ENCODE data around the gene SLC22A5.
A peak's percentile ranks its signal among the peaks of the same experiment; 100 is the strongest.

SLC22A5 gene

GRCh38 chr5:132334812-132335211 is 34.7 kb upstream of the SLC22A5 start:
- no peaks in the 10 kb centered on the region for H3K36me3 ChIP-seq (ENCODE audit: control insufficient read depth in 2 of 2, insufficient read depth in 1 of 2, low read length in 2 of 2)
- no peak overlapping the region for H3K4me3 ChIP-seq (ENCODE audit: low read depth, low read length)
- no peak overlapping the region for H3K27ac ChIP-seq (ENCODE audit: extremely low read depth, low read depth, low read length)
- H3K9me3 ChIP-seq (ENCODE audit: control insufficient read depth, insufficient read depth, low read depth, low read length) = no peaks in the 10 kb centered on the region
- POLR2A ChIA-PET = no interaction called here
- TF ChIP-seq ZNF777 (tag by site-specific recombination; IDR thresholded peaks at IDR 0.05; ENCODE audit: borderline replicate concordance) = no peak
- peak; percentile 48 for TF ChIP-seq ZNF629 (tag by site-specific recombination; IDR thresholded peaks at IDR 0.05)
- no peak for TF ChIP-seq ZBTB6 (tag by site-specific recombination; IDR thresholded peaks at IDR 0.05)
- TF ChIP-seq SCRT2 (tag by site-specific recombination; IDR thresholded peaks at IDR 0.05) = peak; percentile 93
- H3K4me1 ChIP-seq (ENCODE audit: control insufficient read depth, insufficient read depth, low read length) = no peaks in the 10 kb centered on the region
- CTCF ChIA-PET = interaction anchor here (0.6 kb wide), 1 partner anchor 54 kb away, joined by 4 read pairs; no protein-coding TSS in a partner anchor

GRCh38 chr5:132335402-132335801 is 34.1 kb upstream of the SLC22A5 start:
- Histone ChIP-seq H3K4me3 (ENCODE audit: low read depth, low read length) (no peak overlapping the region), H3K9me3 (ENCODE audit: control insufficient read depth, insufficient read depth, low read depth, low read length) (no peaks in the 10 kb centered on the region), H3K4me1 (ENCODE audit: control insufficient read depth, insufficient read depth, low read length) (no peaks in the 10 kb centered on the region), H3K27ac (ENCODE audit: extremely low read depth, low read depth, low read length) (no peak overlapping the region), H3K36me3 (ENCODE audit: control insufficient read depth in 2 of 2, insufficient read depth in 1 of 2, low read length in 2 of 2) (no peaks in the 10 kb centered on the region)
- ChIA-PET CTCF (interaction anchor here (0.6 to 1.0 kb wide), 2 partner anchors 55 to 270 kb away, joined by 3 to 4 read pairs; no protein-coding TSS in a partner anchor), POLR2A (no interaction called here)
- no peak for TF ChIP-seq HOXD13 (CRISPR knock-in tag; IDR thresholded peaks at IDR 0.05; ENCODE audit: borderline replicate concordance)
- TF ChIP-seq, protein P1, sequence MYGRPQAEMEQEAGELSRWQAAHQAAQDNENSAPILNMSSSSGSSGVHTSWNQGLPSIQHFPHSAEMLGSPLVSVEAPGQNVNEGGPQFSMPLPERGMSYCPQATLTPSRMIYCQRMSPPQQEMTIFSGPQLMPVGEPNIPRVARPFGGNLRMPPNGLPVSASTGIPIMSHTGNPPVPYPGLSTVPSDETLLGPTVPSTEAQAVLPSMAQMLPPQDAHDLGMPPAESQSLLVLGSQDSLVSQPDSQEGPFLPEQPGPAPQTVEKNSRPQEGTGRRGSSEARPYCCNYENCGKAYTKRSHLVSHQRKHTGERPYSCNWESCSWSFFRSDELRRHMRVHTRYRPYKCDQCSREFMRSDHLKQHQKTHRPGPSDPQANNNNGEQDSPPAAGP (tag by site-specific recombination; IDR thresholded peaks at IDR 0.05) = no peak
- TF ChIP-seq ZNF521 (tag by site-specific recombination; IDR thresholded peaks at IDR 0.05) = no peak
- no peak for TF ChIP-seq ZNF155 (tag by site-specific recombination; IDR thresholded peaks at IDR 0.05)
- TF ChIP-seq ZNF175 (tag by site-specific recombination; IDR thresholded peaks at IDR 0.05) = no peak
- no peak for TF ChIP-seq ZNF629 (tag by site-specific recombination; IDR thresholded peaks at IDR 0.05)
- TF ChIP-seq ZNF114 (tag by site-specific recombination; IDR thresholded peaks at IDR 0.05) = no peak
- TF ChIP-seq ZNF776 (tag by site-specific recombination; IDR thresholded peaks at IDR 0.05; ENCODE audit: borderline replicate concordance) = no peak
- TF ChIP-seq ZNF792 (tag by site-specific recombination; IDR thresholded peaks at IDR 0.05) = no peak
- no peak for TF ChIP-seq ZNF391 (tag by site-specific recombination; IDR thresholded peaks at IDR 0.05; ENCODE audit: borderline replicate concordance, low read depth)

DNA sequence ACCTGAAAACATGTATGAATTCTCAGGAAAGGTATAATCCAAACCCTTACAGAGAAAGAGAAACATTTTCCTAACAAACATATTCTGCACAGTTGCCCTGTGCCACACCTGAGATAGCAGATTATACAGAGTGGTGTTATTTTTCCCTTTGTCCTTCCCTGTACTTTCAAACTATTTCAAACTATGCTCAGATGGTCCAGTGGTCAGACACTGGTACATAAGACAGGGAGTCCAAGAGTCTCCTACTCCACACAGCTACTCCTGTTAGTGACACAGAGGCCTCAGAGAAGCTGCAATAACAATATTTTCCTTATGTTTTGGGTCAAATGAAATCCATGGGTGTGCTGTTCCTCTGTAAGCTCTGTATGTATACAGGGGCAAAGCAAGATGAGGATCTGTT is 30.0 kb upstream of the SLC22A5 start:
- no peak for TF ChIP-seq ZNF10 (tag by site-specific recombination; IDR thresholded peaks at IDR 0.05)
- no peak for TF ChIP-seq TSHZ1 (tag by site-specific recombination; IDR thresholded peaks at IDR 0.05; ENCODE audit: borderline replicate concordance)
- TF ChIP-seq ZNF585B (tag by site-specific recombination; IDR thresholded peaks at IDR 0.05) = no peak
- TF ChIP-seq, protein P2, sequence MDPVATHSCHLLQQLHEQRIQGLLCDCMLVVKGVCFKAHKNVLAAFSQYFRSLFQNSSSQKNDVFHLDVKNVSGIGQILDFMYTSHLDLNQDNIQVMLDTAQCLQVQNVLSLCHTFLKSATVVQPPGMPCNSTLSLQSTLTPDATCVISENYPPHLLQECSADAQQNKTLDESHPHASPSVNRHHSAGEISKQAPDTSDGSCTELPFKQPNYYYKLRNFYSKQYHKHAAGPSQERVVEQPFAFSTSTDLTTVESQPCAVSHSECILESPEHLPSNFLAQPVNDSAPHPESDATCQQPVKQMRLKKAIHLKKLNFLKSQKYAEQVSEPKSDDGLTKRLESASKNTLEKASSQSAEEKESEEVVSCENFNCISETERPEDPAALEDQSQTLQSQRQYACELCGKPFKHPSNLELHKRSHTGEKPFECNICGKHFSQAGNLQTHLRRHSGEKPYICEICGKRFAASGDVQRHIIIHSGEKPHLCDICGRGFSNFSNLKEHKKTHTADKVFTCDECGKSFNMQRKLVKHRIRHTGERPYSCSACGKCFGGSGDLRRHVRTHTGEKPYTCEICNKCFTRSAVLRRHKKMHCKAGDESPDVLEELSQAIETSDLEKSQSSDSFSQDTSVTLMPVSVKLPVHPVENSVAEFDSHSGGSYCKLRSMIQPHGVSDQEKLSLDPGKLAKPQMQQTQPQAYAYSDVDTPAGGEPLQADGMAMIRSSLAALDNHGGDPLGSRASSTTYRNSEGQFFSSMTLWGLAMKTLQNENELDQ (tag by site-specific recombination; IDR thresholded peaks at IDR 0.05; ENCODE audit: low read depth) = no peak
- TF ChIP-seq ZFP41 (tag by site-specific recombination; IDR thresholded peaks at IDR 0.05; ENCODE audit: borderline replicate concordance) = no peak
- TF ChIP-seq ZNF677 (tag by site-specific recombination; IDR thresholded peaks at IDR 0.05) = no peak
- TF ChIP-seq MZF1 (tag by site-specific recombination; IDR thresholded peaks at IDR 0.05; ENCODE audit: borderline replicate concordance) = no peak
- H3K9me3 ChIP-seq (ENCODE audit: control insufficient read depth, insufficient read depth, low read depth, low read length) = no peaks in the 10 kb centered on the region
- H3K27ac ChIP-seq (ENCODE audit: extremely low read depth, low read depth, low read length) = no peak overlapping the region
- H3K4me3 ChIP-seq (ENCODE audit: low read depth, low read length) = no peak overlapping the region
- peaks cover 8% of the 10 kb centered on the region; the same call in 1 of the 2 replicates for H3K4me1 ChIP-seq (ENCODE audit: control insufficient read depth, insufficient read depth, low read length)
- CTCF ChIA-PET = no interaction called here
- H3K36me3 ChIP-seq (ENCODE audit: control insufficient read depth in 2 of 2, insufficient read depth in 1 of 2, low read length in 2 of 2) = peaks cover 0 to 4% of the 10 kb centered on the region in 2 experiments; a peak in 1 of 3 replicates
- POLR2A ChIA-PET = no interaction called here

All from HEK293 (cell line).